ENCODE results near the gene LCE3B.

Gene LCE3B

GRCh38 chr1:152658649-152659048, 45.0 kb downstream of the LCE3B start:
- DNase-seq: no peak

GRCh38 chr1:152663098-152663497, 49.5 kb downstream of the LCE3B start, which contains the start of gene LCE2D:
LCE2D (plus strand) TSS chr1:152663380; CDS start chr1:152664106, 726 bp downstream.
- DNase-seq: no peak
